GM19238 (cell line): ENCODE measurements around the gene DOK3.

Experiments used
- DNase-seq: peaks from one replicate; pipeline ENCODE4 v3.0.0; 2011; ENCODE audit warnings: low spot score; ENCODE audit not compliant: insufficient read length

DOK3 gene

DNA sequence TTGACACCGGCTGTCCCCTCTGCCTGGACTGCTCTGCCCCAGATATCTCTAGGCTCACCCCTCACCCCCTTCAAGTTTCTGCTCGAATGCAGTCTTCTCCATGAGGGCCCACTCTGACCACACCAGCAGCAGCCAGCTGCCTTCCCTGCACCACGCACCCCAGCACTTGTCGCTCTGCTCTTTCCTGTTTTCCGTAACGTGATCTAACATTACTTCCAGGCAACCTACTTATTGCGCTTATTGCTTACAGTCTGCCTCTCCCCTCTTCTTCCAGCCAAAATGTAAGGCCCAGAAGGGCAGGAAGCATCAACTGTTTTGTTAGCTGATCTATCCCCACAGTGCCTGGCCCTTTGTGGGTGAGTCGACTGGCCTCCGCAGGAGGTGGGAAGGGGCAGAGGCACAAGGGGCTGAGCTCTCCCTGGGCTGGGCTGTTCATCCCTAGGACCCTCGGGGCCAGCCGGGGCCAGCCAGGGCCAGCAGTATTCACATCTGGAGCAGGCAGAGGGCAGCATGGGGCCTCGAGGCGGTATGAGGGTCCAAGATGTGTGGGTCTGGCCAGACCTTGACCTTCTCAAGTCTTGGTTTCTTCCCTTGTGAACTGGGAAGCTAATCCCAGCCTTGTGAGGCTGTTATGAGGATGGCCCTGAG lies 24.6 kb downstream of the DOK3 start:
- DNase-seq: no peak

DNA sequence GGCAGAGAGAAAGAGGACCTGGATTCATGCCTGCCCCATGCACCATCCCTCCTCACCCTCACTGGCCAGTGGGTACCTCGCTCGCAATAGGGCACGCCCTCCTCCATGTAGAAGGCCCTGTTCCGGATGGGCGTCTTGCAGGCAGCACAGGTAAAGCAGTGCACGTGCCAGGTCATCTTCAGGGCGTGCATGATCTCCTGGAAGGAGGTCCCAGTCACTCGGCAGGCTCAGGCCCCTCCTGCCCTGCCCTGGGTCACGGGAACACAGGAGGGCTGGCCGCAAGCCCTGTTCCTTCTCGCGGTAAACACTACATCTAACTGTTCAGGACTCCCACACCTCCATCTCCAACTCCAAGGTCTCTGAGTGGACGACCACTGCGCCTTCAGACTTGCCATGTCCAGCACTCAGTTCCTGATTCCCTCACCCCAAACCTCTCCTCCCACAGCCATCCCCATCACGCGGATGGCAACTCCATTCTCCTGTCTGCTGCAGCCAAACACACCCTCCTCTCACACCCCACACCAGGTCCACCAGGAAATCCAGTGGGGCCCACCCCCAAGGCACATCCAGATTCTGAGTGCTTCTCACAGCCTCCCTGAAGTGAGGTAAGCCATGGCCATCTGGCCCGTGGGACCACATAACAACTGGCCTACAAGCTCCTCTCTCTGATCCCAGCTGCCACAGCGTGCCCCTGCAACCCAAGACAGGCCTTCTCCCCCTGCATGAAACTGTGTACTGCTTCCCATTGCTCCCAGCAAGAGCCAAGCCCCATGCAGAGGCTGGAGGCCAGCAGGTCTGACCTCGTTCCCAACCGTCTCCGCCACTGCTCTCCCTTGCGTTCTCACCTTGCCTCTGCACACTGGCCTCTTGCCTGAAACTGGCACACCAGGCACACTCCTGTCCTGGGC lies 25.4 kb downstream of the DOK3 start:
- no peak for DNase-seq

DNA sequence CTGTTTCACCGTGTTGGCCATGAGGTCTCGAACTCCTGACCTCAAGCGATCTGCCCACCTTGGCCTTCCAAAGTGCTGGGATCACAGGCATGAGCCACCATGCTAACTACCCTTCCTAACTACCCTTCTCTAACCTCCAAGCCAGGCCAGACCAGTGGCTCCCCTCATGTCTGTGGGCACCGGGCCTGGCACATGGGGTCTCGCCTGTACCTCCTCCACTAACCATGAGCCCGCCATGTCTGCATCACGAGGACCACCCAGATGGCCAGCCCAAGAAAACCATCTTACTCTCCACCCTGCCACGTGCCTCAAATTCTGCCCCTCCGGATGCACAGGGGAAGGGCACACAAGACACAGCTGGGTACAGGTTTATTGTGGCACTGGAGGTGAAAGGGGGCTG lies 26.6 kb downstream of the DOK3 start:
- no peak for DNase-seq

DNA sequence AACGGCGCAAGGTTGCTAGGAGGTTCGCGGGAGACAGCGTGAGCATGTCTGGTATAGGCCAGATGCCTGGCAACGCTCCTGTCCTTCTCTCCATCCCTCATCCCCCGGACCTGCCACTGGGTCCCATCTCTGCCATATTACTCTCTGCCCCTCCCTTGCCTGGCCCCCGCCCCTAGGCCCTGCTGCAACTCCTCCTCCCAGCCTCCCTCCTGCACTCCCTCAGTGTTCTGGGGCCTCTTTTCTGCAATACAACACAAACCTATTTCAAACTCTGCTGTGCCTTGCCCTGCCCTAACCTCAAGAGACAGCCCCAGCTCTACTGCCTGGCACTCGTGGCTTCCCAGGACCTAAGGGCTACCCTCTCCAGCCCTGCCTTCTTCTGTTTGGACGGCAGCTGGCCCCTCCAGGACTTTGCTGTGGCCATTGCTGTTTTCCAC lies 27.2 kb downstream of the DOK3 start:
- DNase-seq: no peak

DNA sequence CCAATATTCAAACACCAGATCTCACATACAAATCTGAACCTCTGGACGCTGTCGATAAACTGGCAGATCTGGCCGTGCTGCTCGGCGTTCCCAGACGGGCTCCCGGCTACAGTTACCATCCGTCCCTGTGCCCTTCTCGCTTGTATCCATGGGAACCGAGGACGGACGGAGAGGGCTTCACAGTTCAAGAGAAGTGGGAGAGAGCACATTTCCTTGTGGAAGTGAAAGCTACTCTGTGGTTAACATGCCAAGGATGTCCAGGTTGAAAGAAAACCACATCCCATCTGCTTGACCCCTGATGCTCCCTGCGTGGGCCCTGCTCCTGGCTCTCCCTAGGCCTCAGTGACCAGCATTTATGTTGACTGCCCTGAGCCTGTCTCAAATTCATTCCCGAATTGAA lies 29.9 kb downstream of the DOK3 start:
- no peak for DNase-seq

DNA sequence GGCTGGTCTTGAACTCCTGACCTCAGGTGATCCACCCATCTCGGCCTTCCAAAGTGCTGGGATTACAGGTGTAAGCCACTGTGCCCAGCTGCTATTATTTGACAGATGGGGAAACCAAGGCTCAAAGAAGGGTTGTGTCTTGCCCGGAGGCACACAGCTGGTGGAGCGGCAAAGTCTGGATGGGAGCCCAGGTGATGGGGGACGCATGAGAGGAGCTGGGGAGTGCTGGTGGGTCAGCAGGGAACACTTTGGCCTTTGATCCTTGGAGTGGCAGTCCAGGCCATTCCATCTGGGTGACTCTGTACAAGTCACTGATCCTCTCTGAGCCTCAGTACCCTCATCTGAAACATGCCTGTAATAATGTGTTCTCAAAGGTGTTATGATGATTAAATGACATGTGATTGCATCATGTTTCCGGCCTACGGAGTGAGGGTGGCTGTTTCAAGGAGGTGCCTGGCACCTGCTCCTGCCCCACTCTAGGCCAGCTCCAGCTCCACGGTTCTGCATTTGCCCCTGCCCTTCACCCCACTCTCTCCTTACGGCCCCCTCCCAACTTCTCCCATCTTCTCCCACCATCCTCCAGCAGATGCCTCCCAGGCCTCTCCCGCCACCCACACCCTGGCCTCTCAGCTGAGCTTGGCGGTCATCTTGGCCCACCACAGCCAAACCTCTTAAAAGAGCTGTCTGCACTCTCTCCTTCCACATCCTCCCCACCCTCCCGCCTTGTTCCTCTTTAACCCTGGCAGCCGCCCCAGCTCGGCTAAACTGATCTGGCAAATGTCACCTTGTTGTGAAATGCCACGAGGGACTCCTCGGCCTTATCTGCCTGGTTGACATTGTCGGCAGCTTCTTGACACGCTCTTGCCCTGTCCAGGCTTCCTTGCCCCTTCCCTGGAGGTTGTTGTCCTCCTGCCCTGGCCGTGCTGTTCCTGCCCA lies 30.6 kb downstream of the DOK3 start:
- DNase-seq: no peak

DNA sequence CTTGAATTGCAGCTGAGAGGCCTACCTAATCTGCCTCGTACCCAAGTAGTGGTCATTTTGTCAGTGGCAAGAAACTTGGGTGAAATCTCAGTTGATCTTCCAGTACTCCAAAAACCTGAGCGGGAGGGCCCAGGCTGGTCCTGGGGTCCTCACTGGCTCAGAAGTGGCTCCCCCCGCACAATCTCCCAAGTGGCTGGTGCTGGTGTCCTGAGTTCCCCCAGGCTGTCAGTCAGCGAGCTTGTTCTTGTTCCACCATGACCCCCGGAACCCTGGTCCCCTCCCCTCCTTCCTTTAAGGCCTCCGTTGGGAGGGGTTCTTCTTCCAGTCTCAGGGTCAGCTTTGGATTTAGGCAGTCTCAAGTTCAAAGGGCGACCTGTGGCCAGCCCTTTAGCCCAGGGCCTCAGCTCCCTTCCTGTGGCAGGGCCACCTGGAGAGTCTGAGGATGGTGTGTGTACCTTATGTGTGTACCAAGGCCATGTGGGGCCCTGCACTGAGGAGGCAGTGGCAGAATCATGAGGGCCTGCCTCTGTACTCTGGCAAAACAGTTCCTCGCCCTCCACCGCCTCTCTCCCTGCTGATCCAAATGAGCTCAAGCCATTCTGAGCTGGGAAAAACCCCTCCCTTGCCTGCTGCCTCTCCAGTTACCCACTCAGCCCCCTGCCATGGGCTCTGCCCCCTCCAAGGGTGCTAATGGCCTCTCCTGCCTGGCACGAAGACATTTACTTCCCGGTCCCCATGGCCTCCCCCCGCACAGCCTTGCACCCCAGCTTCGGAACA lies 31.7 kb downstream of the DOK3 start:
- DNase-seq: no peak

DNA sequence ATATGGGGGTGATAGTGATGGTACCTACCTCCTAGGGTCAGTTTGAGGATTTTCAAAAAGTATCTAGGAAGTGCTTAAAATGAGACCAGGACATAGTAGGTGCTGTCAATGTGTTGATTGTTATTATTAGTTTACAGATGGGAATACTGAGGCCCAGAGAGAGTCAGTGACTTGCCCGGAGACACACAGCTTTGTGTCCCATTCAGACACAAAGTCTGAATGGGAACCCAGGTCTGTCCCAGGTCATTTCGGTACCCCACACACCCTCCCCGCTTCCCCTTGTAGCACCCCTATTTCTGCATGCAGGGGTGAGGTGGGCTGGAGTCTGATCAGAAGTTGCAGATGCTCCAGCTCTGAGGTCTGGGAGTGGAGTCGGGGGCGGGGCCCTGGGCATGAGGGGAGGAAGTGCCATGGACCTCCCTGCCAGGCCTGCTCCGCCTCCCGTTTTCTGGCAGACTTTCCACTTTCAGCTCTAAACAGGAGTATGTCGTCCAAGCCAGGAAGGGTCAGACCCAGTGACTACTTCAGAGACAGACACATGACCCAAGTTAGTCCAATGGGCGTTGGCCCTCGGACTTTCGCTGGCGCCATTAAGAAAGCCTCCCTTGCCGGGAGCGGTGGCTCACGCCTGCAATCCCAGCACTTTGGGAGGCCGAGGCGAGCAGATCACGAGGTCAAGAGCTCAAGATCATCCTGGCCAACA lies 32.9 kb downstream of the DOK3 start:
- no peak for DNase-seq

DNA sequence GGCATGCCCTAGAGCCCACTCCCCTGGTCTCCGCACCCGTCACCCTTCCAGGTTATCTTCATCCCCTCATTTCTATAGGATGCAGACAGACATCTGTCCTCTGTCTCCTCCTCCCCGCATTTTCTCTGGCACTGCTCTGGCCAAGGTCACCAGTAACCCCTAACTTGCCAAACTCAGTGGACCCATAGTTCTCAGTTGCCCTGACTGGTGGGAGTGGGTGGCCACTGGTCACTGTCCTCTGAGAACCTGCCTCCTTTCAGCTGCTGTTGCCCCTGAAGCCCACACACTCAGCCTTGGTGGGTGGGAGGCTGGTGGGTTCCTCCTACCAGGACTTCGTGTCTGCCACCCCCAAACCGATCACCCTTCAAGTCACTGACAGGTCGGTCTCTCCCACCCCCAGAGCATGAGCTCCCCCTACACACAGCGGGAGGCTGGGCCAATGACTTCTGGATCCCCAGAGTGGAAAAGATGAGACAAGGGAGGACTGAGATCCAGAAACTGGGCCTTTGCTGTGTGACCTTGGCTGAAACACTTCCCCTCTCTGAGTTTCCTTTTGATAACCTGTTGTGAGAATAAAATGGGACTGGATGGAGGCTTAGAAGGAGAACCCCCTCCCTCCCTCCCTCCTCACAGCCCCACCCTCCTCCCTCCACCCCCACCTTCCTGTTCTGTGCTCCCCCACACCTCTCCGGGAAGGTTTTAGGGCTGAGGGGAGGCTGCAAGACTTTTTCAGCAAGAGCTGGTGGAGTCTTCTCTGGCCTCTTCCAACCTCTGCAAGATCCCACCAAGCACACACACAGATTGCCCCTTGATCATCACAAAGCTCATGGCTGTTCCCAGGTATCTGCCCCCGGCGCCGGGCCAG lies 33.8 kb downstream of the DOK3 start:
- no peak for DNase-seq

DNA sequence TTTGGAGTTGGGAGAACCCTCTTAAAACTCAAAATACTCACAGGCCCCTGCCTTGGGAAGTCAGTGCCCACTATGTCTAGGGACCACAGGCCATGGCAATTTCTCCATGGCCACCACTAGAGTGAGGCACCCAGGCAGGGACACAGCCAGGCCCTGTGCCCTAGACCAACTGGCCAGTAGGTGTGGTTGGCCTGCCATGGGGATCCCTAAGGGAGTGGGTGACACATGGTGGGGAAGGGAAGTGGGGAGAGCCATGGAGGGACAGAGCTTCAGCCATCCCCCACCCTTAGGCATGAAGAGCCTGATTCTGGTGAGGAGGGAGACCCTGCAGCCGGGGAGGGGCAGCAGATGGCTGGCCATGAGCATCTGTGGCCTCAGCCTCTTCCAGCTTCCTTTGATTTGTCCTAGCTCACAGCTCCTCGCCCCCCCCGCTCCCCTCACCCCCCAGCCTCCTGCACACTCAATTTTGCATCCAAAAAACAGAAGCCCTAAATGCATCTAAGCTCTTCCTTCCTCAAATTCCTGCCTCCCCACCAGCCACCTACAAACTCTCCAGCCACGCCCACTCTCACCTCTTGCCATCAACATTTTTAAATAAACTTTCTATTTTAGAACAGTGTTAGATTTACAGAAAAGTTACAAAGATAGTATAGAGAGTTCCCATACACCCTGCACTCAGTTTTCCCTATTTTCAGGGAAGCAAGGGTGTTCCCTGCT lies 34.6 kb downstream of the DOK3 start:
- DNase-seq: no peak

DNA sequence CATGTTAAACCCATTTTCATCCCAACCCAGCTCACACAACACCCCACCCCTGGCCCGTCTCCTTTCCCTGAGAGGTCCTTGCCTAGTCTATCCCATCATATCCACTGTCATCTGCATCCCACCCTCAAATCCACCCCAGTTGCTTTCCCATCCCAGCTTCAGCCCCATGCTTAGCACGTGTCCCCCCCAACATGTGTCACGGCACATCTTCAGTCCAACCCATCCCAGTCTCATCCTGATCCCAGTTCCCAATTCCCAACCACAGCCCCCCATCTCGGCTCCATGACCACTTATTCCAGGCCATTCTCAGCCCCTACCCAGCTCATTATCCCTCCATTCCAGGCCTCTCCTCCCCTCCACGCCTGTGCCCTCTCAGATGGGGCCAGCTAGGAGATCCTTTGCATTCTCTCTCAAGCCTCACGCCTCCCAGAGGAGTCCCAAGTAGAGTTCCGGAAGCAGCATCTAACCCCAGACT lies 35.6 kb downstream of the DOK3 start:
- DNase-seq: no peak

DNA sequence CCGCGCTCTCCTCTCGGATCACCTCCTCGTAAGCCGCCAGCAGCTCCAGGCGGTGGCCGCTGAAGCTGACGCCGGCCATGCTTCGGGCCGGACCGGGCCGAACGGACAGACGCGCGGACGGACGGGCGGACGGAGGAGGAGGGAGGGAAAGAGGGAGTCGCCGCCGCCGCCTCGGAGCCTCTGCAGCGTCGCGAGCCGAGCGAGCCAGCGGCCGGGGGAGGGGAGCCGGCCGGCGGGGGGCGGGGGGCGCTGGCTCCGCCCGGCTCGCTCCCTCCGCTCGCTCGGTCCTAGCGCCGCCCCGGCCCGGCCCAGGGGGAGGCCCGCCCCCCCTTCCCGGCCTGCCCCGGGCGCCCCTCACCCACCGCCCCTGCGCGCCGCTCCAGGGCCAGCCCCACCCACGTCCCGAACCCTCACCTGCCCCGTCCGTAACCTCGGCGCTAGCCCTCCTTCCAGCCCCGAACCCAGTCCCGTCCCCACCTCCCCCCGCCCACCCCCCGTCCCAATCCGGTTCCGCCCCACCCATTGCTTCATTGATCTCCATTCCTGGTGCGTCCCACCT lies 36.1 kb downstream of the DOK3 start, which contains the start of gene DBN1:
DBN1 (minus strand) TSS at position 192 of the 559 bp plus-strand sequence; CDS start at position 79, 113 bp downstream.
- peak; percentile 82 for DNase-seq

DNA sequence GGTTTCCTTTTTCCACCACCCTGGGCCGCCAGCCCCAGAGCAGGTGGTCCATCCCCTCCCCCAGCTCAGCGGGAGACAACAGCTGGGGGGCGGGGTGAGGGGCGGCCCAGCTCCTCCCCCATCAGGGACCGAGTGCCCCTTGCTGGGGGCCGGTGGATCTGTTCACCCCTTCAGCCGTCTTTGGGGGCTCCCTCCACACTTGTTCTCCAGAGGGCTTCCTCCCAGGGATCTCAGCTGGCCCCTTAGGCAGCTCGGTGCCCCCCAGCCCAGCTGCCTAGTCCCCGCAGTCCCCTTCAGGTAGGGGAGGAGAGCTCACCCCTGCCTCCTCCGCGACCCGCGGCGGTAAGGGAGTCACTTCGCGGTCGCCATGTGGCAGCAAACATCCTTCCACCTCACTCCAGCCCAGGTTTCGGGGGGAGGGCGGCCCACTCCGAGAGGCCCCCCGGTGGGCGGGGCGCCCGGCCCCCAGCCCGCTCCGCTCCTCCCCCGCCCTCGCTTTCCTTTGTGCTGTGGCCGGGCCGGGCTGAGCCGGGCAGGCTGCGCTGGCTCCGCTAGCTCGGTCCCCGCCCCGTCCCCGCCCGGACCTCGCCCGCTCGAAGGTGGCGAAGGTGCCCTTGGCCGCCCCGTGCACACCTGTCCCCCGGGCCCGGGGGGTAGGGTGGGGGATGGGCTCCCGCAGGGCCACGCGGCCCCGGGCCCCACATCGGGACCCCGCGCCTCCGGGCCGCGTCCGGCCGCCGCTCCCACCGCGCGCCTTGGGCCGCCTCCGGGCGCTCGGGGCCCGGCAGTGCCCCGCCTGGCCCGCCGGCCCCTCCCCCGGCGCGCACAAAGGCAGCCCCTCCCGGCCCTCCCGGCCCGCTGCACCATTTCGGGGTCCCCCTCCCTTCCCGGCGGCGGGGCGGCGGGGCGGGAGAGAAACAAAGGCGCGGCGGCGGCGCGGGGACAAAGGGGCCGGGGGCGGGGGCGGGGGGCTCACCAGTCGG lies 36.9 kb downstream of the DOK3 start:
- DNase-seq: peak; percentile 82

DNA sequence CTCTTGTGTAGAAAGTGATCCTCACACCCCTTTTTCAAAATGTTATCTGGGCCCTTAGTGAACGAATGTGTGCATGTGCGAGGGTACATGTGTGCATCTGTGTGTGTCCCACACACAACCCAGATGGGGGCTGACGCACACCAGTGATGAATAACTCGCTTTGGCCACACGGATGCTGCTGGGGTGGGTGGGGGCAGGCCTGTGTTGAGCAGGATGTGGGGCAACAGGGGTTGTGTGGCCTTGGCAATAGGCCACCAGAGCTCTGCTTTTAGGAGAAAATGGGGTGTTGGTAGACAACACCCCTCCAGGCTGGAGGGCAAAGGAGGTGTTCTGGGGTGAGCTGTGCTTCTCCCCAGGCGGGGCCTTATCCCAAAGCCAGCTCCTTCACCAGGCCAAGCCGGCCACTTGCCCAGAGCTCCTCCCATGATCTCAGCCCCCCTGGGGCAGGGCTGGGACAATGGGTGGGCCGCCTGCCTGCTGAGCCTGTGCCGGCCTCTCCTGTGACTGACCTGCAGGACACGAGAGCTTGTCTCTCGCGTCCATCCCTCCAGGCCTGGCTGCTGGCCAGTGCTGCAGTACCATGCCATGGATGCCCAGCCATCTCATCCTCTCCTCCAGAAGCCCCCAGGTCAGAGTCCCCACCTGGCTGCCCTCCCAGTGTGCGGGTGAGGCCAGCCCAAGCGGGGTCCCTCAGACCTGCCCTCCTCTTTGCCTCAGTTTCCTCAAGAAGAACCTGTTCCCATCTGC lies 37.8 kb downstream of the DOK3 start:
- DNase-seq: no peak

DNA sequence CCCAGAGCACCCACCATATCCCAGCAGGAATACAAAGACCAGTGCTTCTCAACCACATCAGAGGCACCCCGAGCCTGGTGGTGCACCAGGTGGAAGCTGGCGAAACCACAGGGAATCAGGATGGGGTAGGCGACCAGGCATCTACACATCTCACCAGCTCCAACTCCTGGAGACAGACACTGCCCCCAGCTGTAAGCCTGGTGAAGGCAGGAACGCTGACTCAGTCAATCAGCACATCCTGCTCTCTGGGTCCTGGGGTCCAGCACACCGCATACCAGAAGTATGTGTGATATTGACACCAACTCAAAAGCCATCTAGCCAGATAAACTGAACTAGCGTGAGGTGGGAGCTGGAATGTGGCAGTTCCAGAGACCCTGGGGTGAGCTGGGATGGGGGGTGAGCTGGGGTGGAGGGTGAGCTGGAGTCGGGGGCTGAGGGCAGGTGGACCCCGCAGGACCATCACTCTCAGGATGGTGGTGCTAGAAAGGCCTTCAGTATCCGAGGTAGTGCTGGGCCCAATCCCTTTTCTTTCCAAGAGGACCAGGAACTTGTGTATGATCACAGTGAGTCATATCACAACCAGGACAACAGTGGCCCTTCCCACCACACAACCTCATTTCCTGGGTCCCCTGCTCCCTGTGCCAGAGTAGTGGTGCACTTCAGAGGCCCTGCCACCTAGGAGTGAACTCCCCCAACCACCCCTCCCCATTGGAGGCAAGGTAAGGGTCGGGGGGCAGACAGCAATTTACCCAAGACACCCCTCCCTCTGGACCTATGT lies 38.7 kb downstream of the DOK3 start:
- DNase-seq: no peak
